M059J (cell line): Measurements from ENCODE around the gene GNAL. TPM values are rescaled to one million over a fixed set of nuclear protein-coding genes. Genes with fewer than 3 reads are reported as not detected.
"Not testable (repeated sequence)": the region's sequence is repeated elsewhere in the genome, so short reads cannot be mapped to it uniquely, and the experiment has no call there.

ENCODE experiments used
- DNase-seq: peaks from one replicate; pipeline ENCODE4 v3.0.0-alpha.2; 2012; ENCODE audit warnings: low read depth
- total RNA-seq: library from RNA; depleted of rRNA; stranded (reverse); fragments of >200 nt; shearing (Covaris generic); gene quantifications from 2 replicates; pipeline ENCODE4 v1.2.3, GENCODE V29; 2014

The GNAL gene
- total RNA-seq, 1 experiment from 2014 or later: 0.15 TPM

GRCh38 chr18:11849279-11849678 is 160.2 kb downstream of the GNAL start:
- DNase-seq: no peak

GRCh38 chr18:11849841-11850634 is 161.0 kb downstream of the GNAL start:
- DNase-seq: peak; percentile 94

- peak; percentile 80 for DNase-seq
Observed at GRCh38 chr18:11850821-11851145, 161.7 kb downstream of the GNAL start.

- DNase-seq: peak; percentile 95
Observed at GRCh38 chr18:11851146-11851805, 162.2 kb downstream of the GNAL start, which contains the start of gene CHMP1B. TSS of gene CHMP1B (plus strand) at chr18:11851413. CDS start at chr18:11851512, 99 bp downstream.

- peak; percentile 53 for DNase-seq
Observed at GRCh38 chr18:11851806-11852337, 162.8 kb downstream of the GNAL start.

GRCh38 chr18:11854554-11854953 is 165.5 kb downstream of the GNAL start:
- not testable (repeated sequence) for DNase-seq

GRCh38 chr18:11857177-11857887 is 168.3 kb downstream of the GNAL start:
- peak; percentile 99 for DNase-seq

- DNase-seq: peak; percentile 65
Observed at GRCh38 chr18:11859282-11859830, 170.3 kb downstream of the GNAL start.

- peak; percentile 96 for DNase-seq
Observed at GRCh38 chr18:11859903-11860407, 170.9 kb downstream of the GNAL start.

GRCh38 chr18:11860594-11861450 is 171.8 kb downstream of the GNAL start:
- DNase-seq: no peak

GRCh38 chr18:11861583-11862288 is 172.7 kb downstream of the GNAL start:
- DNase-seq: no peak

GRCh38 chr18:11862468-11863137 is 173.5 kb downstream of the GNAL start:
- DNase-seq: no peak

- no peak for DNase-seq
Observed at GRCh38 chr18:11864471-11864870, 175.4 kb downstream of the GNAL start.

GRCh38 chr18:11865071-11865470 is 176.0 kb downstream of the GNAL start:
- DNase-seq: no peak

GRCh38 chr18:11866329-11866728 is 177.3 kb downstream of the GNAL start:
- no peak for DNase-seq

GRCh38 chr18:11866764-11867163 is 177.7 kb downstream of the GNAL start:
- DNase-seq: no peak

- DNase-seq: no peak
Observed at GRCh38 chr18:11868230-11868629, 179.2 kb downstream of the GNAL start.

GRCh38 chr18:11871501-11871900 is 182.4 kb downstream of the GNAL start:
- DNase-seq: no peak

- peak; percentile 68 for DNase-seq
Observed at GRCh38 chr18:11872479-11873136, 183.5 kb downstream of the GNAL start.
